HL-60 (cell line): ENCODE measurements around the gene ARFGAP3.

Experiments
- DNase-seq, 2 experiments: peaks; one replicate each; pipeline ENCODE4 v3.0.0-alpha.2; 2010 to 2020; ENCODE audit warnings: low read depth in 1 of 2, low spot score in 1 of 2
- H3K27ac ChIP-seq: fragments of 250-450 bp; sonication (Bioruptor Pico); replicated peaks from 2 replicates; pipeline ENCODE4 v1.5.1; 2020; ENCODE audit warnings: mild to moderate bottlenecking, moderate library complexity
- H3K27me3 ChIP-seq: fragments of 250-450 bp; sonication (Bioruptor Pico); 2 replicates; pipeline ENCODE4 v1.5.1; 2021; ENCODE audit warnings: mild to moderate bottlenecking, moderate library complexity; ENCODE audit not compliant: insufficient read depth, poor library complexity, severe bottlenecking
- H3K4me3 ChIP-seq: replicated peaks from 2 replicates; pipeline ENCODE4 v1.5.1; 2011; ENCODE audit warnings: mild to moderate bottlenecking, control low read depth, low read length; ENCODE audit not compliant: insufficient read depth
- CTCF ChIP-seq: IDR thresholded peaks from one replicate; pipeline ENCODE4 v1.5.1; 2011; ENCODE audit warnings: low read length, control low read depth, inconsistent platforms; ENCODE audit not compliant: insufficient read depth
- GABPA ChIP-seq: IDR thresholded peaks from 2 replicates; pipeline ENCODE4 v1.6.1; 2012; ENCODE audit warnings: low read depth
- POLR2AphosphoS5 ChIP-seq: IDR thresholded peaks from 2 replicates; pipeline ENCODE4 v1.6.1; 2012; ENCODE audit warnings: low read depth
- SPI1 ChIP-seq: IDR thresholded peaks from 2 replicates; pipeline ENCODE4 v1.6.1; 2012; ENCODE audit warnings: low read depth, mild to moderate bottlenecking, borderline replicate concordance
- TF ChIP-seq, protein P1 (sequence below): IDR thresholded peaks from 2 replicates; pipeline ENCODE4 v1.6.1; 2012; ENCODE audit warnings: low read depth; ENCODE audit not compliant: insufficient replicate concordance

The ARFGAP3 gene

DNA sequence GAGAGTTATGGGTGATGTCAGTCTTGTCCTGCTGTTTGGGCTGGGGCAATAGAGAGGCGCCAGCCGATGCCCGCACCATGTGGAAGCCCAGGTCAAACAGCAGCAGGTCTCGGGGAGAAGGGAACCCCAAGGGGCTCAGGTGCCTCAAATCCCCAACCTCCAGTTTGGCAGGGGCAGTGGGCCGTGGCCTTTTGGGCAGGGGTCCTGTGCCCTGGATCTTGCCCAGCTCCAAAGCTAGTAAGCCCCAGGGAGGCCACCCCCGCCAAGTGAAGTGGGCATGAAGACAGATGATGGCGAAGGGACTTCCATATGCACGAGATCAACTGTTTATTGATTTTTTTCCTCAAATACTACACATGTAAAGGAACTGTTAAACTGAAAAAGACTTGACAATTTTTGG, 12.4 kb upstream of the ARFGAP3 start:
- TF ChIP-seq POLR2AphosphoS5 (no peak), CTCF (no peak), GABPA (no peak), SPI1 (no peak)
- TF ChIP-seq, protein P1, sequence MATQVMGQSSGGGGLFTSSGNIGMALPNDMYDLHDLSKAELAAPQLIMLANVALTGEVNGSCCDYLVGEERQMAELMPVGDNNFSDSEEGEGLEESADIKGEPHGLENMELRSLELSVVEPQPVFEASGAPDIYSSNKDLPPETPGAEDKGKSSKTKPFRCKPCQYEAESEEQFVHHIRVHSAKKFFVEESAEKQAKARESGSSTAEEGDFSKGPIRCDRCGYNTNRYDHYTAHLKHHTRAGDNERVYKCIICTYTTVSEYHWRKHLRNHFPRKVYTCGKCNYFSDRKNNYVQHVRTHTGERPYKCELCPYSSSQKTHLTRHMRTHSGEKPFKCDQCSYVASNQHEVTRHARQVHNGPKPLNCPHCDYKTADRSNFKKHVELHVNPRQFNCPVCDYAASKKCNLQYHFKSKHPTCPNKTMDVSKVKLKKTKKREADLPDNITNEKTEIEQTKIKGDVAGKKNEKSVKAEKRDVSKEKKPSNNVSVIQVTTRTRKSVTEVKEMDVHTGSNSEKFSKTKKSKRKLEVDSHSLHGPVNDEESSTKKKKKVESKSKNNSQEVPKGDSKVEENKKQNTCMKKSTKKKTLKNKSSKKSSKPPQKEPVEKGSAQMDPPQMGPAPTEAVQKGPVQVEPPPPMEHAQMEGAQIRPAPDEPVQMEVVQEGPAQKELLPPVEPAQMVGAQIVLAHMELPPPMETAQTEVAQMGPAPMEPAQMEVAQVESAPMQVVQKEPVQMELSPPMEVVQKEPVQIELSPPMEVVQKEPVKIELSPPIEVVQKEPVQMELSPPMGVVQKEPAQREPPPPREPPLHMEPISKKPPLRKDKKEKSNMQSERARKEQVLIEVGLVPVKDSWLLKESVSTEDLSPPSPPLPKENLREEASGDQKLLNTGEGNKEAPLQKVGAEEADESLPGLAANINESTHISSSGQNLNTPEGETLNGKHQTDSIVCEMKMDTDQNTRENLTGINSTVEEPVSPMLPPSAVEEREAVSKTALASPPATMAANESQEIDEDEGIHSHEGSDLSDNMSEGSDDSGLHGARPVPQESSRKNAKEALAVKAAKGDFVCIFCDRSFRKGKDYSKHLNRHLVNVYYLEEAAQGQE = no peak
- DNase-seq = no peak
- Histone ChIP-seq H3K27ac (no peak overlapping the region), H3K4me3 (no peak overlapping the region), H3K27me3 (no peaks in the 10 kb centered on the region)

DNA sequence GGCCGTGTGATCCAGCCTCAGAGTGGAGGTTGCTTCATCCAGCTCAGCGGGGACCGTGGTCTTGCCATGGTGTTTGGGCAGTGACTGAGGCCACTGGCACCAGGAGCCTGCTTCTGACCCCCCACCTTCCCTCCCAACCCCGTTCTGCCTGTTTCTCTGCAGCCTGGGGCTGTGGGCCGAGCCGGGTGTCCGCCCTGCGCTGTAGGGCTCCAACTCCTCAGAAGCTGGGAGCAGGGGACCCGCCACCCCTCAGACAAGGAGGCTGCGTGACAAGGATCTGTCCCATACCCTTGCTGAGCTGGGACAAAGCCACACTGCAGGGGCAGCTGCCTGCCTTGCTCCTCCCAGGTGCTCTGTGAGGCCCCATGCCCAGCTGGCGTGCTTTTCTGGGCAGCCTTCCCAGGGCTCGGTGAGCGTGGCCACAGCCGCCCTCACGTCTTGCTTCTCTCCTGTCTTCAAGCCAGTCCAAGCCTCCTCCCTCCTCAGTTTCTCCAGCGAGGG, 11.7 kb upstream of the ARFGAP3 start:
- TF ChIP-seq POLR2AphosphoS5 (peak; percentile 18; the same call in 1 of the 2 replicates), CTCF (no peak), GABPA (no peak), SPI1 (no peak)
- TF ChIP-seq, protein P1 = no peak
- DNase-seq = no peak
- no peak overlapping the region for H3K4me3 ChIP-seq
- no peaks in the 10 kb centered on the region for H3K27me3 ChIP-seq
- H3K27ac ChIP-seq = no peak overlapping the region

DNA sequence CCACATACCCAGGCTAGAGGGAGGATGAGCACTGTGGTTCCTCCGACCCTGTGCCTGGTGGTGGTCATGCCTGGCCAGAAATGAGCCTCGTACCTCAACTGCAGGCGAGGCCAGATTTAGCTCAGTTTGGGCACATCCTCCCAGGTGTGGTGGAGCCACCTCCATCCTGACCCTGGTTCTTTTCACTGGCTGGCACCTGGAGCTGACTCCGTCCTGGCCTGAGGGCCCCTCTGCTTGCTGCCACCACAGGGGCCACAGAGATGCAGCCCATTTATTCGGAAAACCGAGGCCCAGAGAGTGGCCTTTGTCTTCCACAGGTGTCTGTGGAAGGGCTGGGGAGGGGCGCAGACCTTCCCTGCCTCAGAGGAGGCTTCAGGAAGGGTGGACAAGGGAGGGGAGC, 9.0 kb upstream of the ARFGAP3 start:
- no peaks in the 10 kb centered on the region for H3K27me3 ChIP-seq
- H3K4me3 ChIP-seq = no peak overlapping the region
- no peak for DNase-seq
- TF ChIP-seq CTCF (no peak), POLR2AphosphoS5 (no peak), GABPA (no peak), SPI1 (no peak)
- TF ChIP-seq, protein P1 = no peak
- no peak overlapping the region for H3K27ac ChIP-seq
